Measurements from ENCODE around the gene RCOR1.

RCOR1 gene

DNA sequence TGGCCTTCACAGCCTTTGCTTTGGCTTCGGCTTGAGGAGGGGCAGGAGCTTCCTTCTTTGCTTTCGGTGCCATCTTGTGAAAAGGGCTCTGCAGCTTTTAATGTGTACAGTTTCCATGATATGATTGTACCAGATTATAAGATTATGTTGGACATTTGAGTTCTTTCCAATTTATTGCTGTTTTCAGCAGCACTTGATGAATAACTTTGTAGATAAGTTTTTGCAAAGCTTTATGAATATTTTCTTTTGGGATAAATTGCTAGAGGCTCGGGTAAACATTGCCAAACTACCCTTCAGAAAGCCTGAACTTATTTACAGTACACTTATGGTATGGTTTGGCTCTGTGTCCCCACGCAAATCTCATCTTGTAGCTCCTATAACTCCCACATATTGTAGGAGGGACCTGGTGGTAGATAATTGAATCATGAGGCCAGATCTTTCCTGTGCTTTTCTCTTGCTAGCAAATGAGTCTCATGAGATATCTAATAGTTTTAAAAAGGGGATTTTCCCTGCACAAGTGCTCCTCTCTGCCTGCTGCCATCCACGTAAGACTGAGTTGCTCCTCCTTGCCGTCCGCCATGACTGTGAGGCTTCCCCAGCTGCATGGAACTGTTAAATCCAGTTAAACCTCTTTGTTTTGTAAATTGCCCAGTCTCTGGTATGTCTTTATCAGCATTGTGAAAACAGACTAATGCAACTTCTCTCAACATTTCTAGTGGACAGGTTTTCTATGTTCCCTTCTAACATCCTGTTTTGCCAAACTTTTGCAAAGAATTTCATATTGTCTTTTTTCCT lies 70.4 kb downstream of the RCOR1 start:
- Histone ChIP-seq H3K36me3 (ENCODE audit: control insufficient read depth, insufficient read depth, low read length) (peaks cover 6% of the 10 kb centered on the region), H3K4me1 (ENCODE audit: control insufficient read depth, insufficient read depth, low read length, poor library complexity, severe bottlenecking) (peaks cover 27% of the 10 kb centered on the region), H3K4me3 (ENCODE audit: extremely low read depth, insufficient read depth, low read length, poor library complexity, severe bottlenecking) (no peak overlapping the region), H3K27ac (ENCODE audit: low read depth, low read length, severe bottlenecking) (no peak overlapping the region), H3K9me3 (ENCODE audit: control insufficient read depth, low read length) (no peaks in the 10 kb centered on the region)
- 74 to 84% methylated on average over 4 to 5 of the region's 7 CpGs for WGBS, 2 experiments (ENCODE audit: insufficient coverage in 2 of 2)

DNA sequence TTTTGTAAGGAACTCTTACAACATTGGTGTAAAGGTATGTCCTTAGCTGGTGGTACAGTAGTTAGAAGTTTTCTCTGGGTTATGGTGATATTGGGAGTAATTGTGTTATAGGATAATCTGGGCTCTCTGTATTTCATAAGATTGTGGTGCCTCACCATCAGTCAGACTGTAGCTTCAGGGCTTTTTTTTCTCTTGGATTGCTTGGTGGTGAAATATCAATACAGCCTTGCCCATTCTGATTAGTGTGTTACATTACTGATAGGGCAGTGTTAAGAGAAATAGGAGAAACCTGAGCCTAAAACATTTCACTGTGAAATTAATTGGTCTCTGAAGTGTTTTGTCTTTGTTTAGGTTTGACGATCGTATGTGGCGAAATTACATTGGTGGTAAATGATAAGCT lies 71.0 kb downstream of the RCOR1 start:
- no peaks in the 10 kb centered on the region for H3K9me3 ChIP-seq (ENCODE audit: control insufficient read depth, low read length)
- H3K36me3 ChIP-seq (ENCODE audit: control insufficient read depth, insufficient read depth, low read length) = peaks cover 6% of the 10 kb centered on the region
- no peak overlapping the region for H3K4me3 ChIP-seq (ENCODE audit: extremely low read depth, insufficient read depth, low read length, poor library complexity, severe bottlenecking)
- WGBS, 2 experiments (ENCODE audit: insufficient coverage in 2 of 2) = 93 to 97% methylated on average over 3 of the region's 3 CpGs
- peaks cover 27% of the 10 kb centered on the region for H3K4me1 ChIP-seq (ENCODE audit: control insufficient read depth, insufficient read depth, low read length, poor library complexity, severe bottlenecking)
- H3K27ac ChIP-seq (ENCODE audit: low read depth, low read length, severe bottlenecking) = no peak overlapping the region

DNA sequence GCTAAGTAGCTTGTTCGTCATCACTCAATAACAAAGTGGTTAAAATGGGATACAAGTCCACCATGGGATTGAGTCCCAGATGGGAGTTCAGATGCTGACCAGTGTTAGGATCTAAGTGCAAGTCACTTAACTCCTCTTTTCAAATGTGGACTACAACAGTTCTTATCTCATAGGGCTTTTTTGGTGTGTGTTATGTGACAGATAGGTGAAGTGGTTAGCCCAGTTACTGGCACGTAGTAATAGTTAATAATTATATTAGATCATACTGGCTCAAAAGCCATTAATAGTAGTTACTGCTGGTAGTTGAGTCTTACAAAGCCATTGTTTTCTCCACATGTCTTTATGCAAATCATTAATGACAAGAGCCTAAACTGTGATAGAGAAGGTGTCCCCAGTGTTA lies 73.2 kb downstream of the RCOR1 start:
- H3K27ac ChIP-seq (ENCODE audit: low read depth, low read length, severe bottlenecking) = no peak overlapping the region
- H3K4me3 ChIP-seq (ENCODE audit: extremely low read depth, insufficient read depth, low read length, poor library complexity, severe bottlenecking) = no peak overlapping the region
- H3K4me1 ChIP-seq (ENCODE audit: control insufficient read depth, insufficient read depth, low read length, poor library complexity, severe bottlenecking) = peaks cover 27% of the 10 kb centered on the region
- peaks cover 6% of the 10 kb centered on the region for H3K36me3 ChIP-seq (ENCODE audit: control insufficient read depth, insufficient read depth, low read length)
- 100% methylated on average over 1 of the region's 2 CpGs for WGBS, 2 experiments (ENCODE audit: insufficient coverage in 2 of 2)
- no peaks in the 10 kb centered on the region for H3K9me3 ChIP-seq (ENCODE audit: control insufficient read depth, low read length)

- Histone ChIP-seq H3K36me3 (ENCODE audit: control insufficient read depth, insufficient read depth, low read length) (peaks cover 17% of the 10 kb centered on the region), H3K4me1 (ENCODE audit: control insufficient read depth, insufficient read depth, low read length, poor library complexity, severe bottlenecking) (peaks cover 27% of the 10 kb centered on the region), H3K9me3 (ENCODE audit: control insufficient read depth, low read length) (no peaks in the 10 kb centered on the region), H3K4me3 (ENCODE audit: extremely low read depth, insufficient read depth, low read length, poor library complexity, severe bottlenecking) (no peak overlapping the region), H3K27ac (ENCODE audit: low read depth, low read length, severe bottlenecking) (no peak overlapping the region)
- WGBS, 2 experiments (ENCODE audit: insufficient coverage in 2 of 2) = 89 to 96% methylated on average over 3 of the region's 5 CpGs
Observed at GRCh38 chr14:102666635-102667034, 74.2 kb downstream of the RCOR1 start.

- 91 to 93% methylated on average over 1 to 2 of the region's 2 CpGs for WGBS, 2 experiments (ENCODE audit: insufficient coverage in 2 of 2)
- Histone ChIP-seq H3K36me3 (ENCODE audit: control insufficient read depth, insufficient read depth, low read length) (peaks cover 19% of the 10 kb centered on the region), H3K4me3 (ENCODE audit: extremely low read depth, insufficient read depth, low read length, poor library complexity, severe bottlenecking) (no peak overlapping the region), H3K27ac (ENCODE audit: low read depth, low read length, severe bottlenecking) (no peak overlapping the region), H3K9me3 (ENCODE audit: control insufficient read depth, low read length) (peaks cover 5% of the 10 kb centered on the region), H3K4me1 (ENCODE audit: control insufficient read depth, insufficient read depth, low read length, poor library complexity, severe bottlenecking) (peaks cover 23% of the 10 kb centered on the region)
Observed at GRCh38 chr14:102667703-102668102, 75.3 kb downstream of the RCOR1 start.

- H3K27ac ChIP-seq (ENCODE audit: low read depth, low read length, severe bottlenecking) = no peak overlapping the region
- no peak overlapping the region for H3K4me3 ChIP-seq (ENCODE audit: extremely low read depth, insufficient read depth, low read length, poor library complexity, severe bottlenecking)
- peaks cover 19% of the 10 kb centered on the region for H3K36me3 ChIP-seq (ENCODE audit: control insufficient read depth, insufficient read depth, low read length)
- WGBS, 2 experiments (ENCODE audit: insufficient coverage in 2 of 2) = 95 to 100% methylated on average over 4 to 5 of the region's 9 CpGs
- H3K4me1 ChIP-seq (ENCODE audit: control insufficient read depth, insufficient read depth, low read length, poor library complexity, severe bottlenecking) = peaks cover 18% of the 10 kb centered on the region
- peaks cover 5% of the 10 kb centered on the region for H3K9me3 ChIP-seq (ENCODE audit: control insufficient read depth, low read length)
Observed at GRCh38 chr14:102668291-102668873, 75.9 kb downstream of the RCOR1 start.

DNA sequence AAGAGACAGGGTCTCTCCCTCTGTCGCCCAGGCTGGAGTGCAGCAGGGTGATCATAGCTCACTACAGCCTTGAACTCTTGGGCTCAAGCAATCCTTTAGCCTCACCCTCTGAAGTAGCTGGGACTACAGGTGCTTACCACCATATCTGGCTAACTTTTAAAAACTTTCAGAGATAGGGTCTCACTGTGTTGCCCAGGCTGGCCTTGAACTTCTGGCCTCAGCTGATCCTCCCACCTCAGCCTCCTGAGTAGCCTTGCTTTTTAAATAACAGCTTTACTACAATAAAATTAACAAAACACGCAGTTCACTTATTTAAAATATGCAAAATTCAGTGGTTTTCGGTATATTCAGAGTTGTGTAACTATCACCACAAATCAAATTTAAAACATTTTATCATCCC lies 79.0 kb downstream of the RCOR1 start:
- Histone ChIP-seq H3K4me3 (ENCODE audit: extremely low read depth, insufficient read depth, low read length, poor library complexity, severe bottlenecking) (no peak overlapping the region), H3K27ac (ENCODE audit: low read depth, low read length, severe bottlenecking) (no peak overlapping the region), H3K9me3 (ENCODE audit: control insufficient read depth, low read length) (peaks cover 8% of the 10 kb centered on the region), H3K36me3 (ENCODE audit: control insufficient read depth, insufficient read depth, low read length) (peaks cover 31% of the 10 kb centered on the region), H3K4me1 (ENCODE audit: control insufficient read depth, insufficient read depth, low read length, poor library complexity, severe bottlenecking) (peaks cover 5% of the 10 kb centered on the region)
- 100% methylated on average over 2 of the region's 3 CpGs for WGBS, 2 experiments (ENCODE audit: insufficient coverage in 2 of 2)

DNA sequence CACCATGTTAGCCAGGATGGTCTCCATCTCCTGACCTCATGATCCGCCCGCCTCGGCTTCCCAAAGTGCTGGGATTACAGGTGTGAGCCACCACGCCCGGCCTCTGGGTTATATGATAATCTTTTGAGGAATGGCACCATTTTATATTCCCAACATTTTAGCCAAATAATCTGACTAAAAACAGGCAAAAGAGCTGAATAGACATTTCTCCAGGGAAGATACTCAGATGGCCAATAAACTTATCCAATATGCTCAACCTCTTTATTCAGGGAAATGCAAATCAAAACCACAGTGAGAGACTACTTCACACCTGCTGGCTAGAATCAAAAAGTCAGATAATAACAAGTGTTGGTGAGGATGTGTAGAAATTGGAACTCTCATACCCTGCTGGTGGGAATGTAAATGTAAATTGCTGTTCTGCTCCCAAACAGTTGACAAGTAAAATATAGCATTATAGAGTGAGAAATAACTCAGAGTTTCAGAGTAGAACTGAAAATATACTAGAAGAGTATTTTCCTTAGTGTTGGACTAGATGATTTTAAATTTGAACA lies 80.0 kb downstream of the RCOR1 start:
- Histone ChIP-seq H3K4me3 (ENCODE audit: extremely low read depth, insufficient read depth, low read length, poor library complexity, severe bottlenecking) (no peak overlapping the region), H3K9me3 (ENCODE audit: control insufficient read depth, low read length) (peaks cover 8% of the 10 kb centered on the region), H3K4me1 (ENCODE audit: control insufficient read depth, insufficient read depth, low read length, poor library complexity, severe bottlenecking) (no peaks in the 10 kb centered on the region), H3K27ac (ENCODE audit: low read depth, low read length, severe bottlenecking) (no peak overlapping the region), H3K36me3 (ENCODE audit: control insufficient read depth, insufficient read depth, low read length) (peaks cover 31% of the 10 kb centered on the region)
- 90% methylated on average over 2 of the region's 5 CpGs; no CpG with 5 or more reads in 1 of the 2 experiments for WGBS, 2 experiments (ENCODE audit: insufficient coverage in 2 of 2)

DNA sequence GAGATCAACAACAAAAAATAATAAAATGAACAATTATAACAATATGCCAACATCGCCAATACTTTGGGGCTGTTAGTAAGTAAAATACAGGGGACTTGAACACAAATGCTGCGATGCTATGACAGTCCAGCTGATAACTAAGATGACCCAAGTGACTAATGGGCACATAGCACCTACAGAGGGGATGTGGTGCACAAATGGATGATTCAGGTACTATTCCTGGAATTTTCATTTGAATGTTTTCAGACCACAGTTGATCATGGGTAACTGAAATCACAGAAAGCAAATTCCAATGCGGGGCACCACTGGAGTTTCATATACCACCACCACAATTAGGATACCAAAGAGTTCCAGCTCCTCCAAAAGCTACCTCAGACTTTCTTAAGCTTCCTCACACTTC lies 82.9 kb downstream of the RCOR1 start:
- WGBS, 2 experiments (ENCODE audit: insufficient coverage in 2 of 2) = 95 to 100% methylated on average over 2 of the region's 3 CpGs
- no peak overlapping the region for H3K27ac ChIP-seq (ENCODE audit: low read depth, low read length, severe bottlenecking)

DNA sequence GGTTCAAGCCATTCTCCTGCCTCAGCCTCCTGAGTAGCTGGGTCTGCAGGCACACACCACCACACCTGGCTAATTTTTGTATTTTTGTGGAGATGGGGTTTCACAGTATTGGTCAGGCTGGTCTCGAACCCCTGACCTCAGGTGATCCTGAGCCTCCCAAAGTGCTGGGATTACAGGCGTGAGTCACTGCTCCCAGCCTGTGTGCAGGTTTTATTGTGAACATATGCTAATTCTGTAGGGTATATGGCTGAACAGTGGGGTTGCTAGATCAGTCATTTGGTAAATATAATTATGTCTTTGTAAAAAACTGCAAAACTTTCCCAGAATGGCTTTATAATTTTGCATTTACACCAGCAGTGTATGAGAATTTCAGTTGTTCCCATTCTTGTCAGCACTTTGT lies 85.9 kb downstream of the RCOR1 start:
- Histone ChIP-seq H3K4me3 (ENCODE audit: extremely low read depth, insufficient read depth, low read length, poor library complexity, severe bottlenecking) (no peak overlapping the region), H3K9me3 (ENCODE audit: control insufficient read depth, low read length) (peaks cover 3% of the 10 kb centered on the region), H3K27ac (ENCODE audit: low read depth, low read length, severe bottlenecking) (no peak overlapping the region), H3K36me3 (ENCODE audit: control insufficient read depth, insufficient read depth, low read length) (peaks cover 28% of the 10 kb centered on the region), H3K4me1 (ENCODE audit: control insufficient read depth, insufficient read depth, low read length, poor library complexity, severe bottlenecking) (no peaks in the 10 kb centered on the region)
- 86% methylated on average over 2 of the region's 2 CpGs; no CpG with 5 or more reads in 1 of the 2 experiments for WGBS, 2 experiments (ENCODE audit: insufficient coverage in 2 of 2)

More for the DNA sequence above, 82.9 kb downstream of the RCOR1 start:
- Histone ChIP-seq H3K4me1 (ENCODE audit: control insufficient read depth, insufficient read depth, low read length, poor library complexity, severe bottlenecking) (no peaks in the 10 kb centered on the region), H3K9me3 (ENCODE audit: control insufficient read depth, low read length) (peaks cover 8% of the 10 kb centered on the region), H3K36me3 (ENCODE audit: control insufficient read depth, insufficient read depth, low read length) (peaks cover 31% of the 10 kb centered on the region), H3K4me3 (ENCODE audit: extremely low read depth, insufficient read depth, low read length, poor library complexity, severe bottlenecking) (no peak overlapping the region)

All from mesodermal cell (in vitro differentiated cells).